HG02678 (cell line): ENCODE results near the gene TBL1XR1.
A peak's percentile ranks its signal among the peaks of the same experiment; 100 is the strongest.

ENCODE experiments used
- ATAC-seq: cut with Tn5 transposase; IDR thresholded peaks from one replicate; pipeline ENCODE4 v1.9.1; 2021; ENCODE audit warnings: mild to moderate bottlenecking, moderate library complexity; ENCODE audit not compliant: unreplicated experiment

Gene TBL1XR1

DNA sequence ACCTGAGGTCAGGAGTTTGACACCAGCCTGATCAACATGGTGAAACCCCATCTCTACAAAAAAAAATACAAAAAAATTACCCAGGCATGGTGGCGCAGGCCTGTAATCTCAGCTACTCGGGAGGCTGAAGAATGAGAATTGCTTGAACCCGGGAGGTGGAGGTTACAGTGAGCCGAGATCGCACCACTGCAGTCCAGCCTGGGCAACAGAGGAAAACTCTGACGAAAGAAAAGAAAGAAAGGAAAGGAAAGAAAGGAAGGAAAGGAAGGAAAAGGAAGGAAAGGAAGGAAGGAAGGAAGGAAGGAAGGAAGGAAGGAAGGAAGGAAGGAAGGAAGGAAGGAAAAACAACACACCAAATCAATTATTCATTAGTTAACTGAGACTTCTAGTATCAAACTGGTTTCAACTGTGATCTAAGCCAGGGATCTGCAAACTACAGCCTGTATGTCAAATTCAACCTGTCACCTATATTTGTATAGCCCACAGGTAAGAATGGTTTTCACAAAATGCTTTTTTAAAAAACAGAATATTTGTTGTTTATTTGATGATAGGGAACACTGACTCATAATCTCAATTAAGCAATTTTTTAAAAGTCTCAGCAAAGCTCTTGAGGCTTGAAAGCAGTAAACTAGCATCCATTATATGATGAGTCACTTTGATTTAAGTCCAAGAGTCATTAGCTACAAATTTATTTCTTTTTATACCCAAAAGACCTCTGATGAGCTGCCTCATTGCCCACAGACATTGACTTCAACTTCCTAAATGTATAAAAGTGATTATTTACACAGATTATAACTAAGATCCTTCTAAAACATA lies 127.6 kb downstream of the TBL1XR1 start:
- no peak for ATAC-seq

DNA sequence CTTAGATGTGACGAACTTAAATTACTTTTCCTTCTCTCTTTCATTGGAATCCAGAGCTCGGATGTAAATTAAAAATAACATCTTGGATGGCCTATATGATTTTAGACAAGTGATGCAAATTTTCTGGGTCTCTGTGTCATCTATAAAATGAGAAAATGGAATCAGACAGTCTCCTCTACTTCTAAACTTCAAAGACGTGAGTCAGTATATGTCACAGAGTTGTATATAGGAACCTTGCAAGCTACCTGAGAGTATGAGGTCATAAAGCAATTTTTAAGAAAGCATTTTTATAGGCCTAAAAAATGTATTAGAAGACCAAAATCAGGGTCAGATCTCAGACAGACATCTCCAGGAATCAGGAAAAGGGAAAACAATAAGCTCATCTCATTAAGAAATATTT lies 128.3 kb downstream of the TBL1XR1 start:
- no peak for ATAC-seq

DNA sequence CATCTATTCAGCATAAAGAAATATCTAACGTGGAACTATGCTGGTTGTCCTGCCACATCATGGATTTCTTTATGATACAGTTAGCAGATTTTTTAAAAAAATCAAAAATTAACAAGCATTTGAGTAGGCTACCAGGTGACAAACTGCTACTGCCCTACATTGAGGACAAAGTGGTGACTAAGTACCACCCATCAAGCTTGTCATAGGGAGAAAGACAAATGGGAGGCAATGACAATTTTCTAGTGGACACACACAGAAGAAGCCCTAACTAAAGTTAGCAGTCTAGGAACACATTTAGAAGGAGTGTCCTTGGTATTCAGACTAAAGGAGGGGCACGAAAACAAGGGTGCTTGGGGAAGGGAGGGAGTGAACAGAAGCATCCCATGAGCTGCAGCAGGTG lies 131.2 kb downstream of the TBL1XR1 start:
- no peak for ATAC-seq

DNA sequence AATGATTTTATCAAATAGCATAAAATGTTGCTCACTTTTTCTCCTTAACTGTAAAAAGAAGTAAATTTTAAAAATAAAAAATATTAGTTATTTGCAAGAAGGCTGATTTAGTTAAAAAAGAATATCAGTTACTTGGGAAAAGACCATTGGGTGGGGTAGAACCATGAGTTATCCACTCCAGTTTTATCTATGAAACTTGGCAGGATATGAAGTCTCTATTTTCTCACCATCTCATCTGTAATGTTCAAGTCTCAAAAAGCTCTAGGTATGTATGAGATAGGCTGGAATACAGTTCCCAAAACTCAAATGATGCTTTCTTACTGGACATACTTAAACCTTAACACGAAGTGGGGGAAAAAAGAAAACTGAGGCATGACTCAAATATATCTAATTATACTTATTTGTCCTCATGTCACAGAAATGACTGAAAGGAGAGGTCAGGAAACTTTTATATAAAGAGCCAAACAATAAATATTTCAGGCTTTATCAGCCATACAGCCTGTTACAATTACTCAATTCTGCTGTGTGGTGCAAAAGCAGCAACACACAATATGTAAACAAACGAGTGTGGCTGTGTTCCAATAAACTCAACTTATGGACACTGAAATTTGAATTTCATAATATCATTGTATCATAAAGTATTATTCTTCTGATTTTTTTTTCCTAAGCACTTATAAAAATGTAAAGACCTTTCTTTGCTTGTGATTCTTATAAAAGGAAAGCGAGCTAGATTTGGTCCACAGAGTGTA lies 131.8 kb downstream of the TBL1XR1 start:
- ATAC-seq = no peak

DNA sequence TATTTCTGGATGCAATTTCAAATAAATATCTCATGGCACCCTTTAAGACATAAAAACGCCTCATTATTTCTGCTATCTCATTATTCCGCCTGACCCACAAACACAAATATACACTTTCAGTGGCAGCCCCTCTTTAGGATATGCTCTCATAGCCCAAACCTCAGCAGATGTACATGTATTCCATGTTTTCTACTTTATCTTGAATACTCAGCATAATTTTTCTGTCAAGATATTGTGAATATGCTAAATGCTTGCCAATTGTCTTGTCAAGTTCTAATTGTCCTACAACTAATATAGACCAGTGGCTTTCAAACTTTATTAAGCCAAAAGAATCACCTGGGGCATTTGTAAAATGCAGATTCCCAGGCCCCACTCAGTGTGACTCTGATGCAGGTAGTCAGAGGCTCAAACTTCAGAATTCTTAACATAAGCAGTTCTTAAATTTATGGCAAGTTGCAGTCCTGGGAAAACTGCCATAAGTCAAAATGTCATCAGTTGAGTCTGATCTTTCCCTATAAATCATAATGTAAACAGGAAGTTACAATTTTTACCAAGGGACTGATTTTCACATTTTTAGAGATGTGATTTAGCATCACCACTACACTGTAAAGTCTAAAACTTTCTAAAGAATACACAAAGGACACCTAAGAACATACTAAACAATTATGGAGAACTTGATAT lies 135.1 kb downstream of the TBL1XR1 start:
- ATAC-seq = no peak

DNA sequence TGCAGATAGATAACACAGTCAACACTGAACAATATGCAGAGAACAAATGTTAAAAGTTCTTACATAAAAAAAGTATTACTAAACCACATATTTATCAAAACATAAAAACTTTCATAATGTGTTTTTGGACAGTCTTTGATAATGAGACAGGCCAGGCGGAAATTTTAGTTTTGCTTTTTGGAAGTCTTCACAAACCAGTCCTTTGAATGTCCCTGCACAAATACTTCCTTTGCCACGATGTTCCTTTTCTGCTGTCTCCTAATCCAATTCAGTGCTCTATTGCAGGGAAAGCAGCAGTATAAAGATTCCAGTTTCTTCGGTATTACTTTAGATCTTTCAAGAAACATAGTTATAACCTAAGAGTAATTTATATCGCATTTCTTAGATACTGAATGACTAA lies 135.9 kb downstream of the TBL1XR1 start:
- no peak for ATAC-seq

DNA sequence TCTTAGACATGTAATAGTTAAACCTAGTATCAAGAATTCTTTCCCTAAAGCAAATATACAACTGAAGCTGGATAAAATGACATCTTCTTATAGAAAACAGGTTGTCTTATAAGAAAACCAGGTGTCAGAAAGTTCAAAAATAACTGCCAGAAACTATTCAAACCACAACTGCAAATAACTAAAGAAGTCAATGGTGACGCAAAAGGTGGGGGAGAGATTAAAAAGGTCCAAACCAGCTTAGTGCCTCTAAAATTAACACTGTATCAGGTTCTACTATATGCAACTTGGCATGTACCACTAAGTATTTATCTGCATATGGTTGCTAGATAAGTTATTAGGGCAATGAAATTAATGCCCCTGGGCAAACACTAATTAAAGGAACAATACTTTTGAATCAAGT lies 136.8 kb downstream of the TBL1XR1 start:
- no peak for ATAC-seq

DNA sequence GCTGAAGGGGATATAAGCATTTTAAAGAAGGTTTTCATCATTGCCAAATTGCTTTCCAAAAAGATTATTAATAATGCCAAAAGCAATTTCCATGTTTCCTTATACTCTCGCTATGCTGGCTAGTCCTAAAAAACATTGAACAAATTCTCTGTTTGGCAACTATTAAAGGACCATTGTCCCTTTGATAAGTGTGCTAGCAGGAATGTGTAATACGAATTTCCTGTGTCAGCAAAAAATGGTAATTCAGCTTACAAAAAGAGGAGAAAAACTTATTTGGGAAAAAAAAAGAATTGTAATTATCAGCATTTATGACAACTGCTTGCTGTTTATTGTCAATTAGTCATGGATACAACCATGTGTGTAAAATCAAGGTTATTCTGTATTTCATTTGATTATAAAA lies 138.6 kb downstream of the TBL1XR1 start:
- ATAC-seq = no peak

DNA sequence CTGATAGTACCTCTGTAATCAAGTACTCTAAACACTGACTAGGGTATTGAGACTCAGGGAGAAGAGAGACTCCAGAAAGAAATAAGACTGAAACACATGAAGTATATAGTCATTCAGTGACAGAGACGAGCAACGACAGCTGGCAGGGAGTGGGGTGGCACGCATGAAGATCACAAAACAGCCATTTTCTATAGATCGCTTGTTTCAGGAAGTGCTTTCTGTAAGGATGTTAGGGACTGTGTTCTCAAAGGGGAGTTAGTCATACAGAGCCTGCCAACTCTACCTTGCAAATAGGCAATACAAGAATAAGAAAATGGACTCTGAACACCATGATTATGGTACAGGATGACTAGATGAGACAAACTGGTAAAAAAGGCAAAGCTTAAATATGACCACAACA lies 139.5 kb downstream of the TBL1XR1 start:
- ATAC-seq = peak; percentile 96

DNA sequence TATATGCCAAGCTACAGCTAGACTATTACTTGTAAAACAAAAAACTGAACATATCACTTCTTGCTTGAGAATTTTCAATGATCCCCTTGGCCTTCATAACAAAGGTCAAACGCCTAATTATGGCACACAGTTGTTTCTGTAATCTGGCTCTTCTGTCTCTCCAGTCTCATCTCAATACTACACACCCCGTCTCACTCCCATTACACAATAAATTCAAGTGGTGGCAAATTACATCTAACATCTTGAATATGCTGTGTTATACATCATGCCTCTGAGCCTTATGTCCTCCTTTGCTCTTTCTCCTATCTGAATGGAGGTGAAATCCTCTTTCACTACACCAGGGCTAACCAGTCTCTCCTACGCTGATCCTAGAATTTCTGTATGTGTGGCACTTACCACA lies 140.4 kb downstream of the TBL1XR1 start:
- no peak for ATAC-seq

DNA sequence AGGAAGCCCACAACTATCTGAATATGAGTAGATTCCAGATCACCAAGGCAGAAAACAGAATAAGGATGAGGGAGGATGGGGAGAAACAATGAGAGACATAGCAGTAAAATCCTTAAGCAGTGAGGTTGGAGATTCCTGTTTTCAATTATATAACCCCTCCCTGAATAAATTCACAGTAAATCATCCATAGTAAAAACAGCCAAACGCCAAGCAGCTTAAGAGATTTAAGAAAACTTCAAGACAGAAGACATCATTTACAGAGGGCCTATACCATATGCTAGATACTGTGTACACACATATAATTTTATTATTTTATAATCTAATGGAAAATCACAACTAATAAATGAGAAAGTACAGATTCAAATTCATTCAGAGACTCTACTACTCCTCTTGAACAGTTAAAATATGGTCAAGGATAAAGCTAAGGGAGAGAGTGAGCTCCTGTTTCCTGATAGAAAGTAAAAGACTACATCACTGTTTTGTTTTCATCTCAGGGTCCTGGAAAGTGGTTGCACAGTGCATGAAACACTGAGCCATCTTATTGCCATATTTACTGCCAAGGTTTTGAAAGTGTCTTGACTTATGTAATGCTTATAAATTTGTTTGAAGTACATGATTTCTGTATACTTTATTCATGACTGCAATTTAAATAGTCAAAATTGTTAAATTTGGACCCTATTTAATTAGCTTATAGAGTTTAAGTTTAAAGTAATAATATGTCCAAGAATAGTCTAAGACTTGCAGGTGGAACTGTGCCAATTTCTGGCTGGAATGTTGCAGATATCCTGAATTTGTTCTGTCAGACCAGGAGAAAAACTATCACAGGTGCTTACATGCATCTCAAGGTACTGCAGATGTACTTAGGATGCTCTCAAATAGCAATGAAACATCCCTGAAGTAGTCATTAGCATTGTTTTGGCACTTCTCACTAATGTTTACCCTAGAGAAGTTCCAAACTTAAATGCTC lies 141.4 kb downstream of the TBL1XR1 start:
- no peak for ATAC-seq

DNA sequence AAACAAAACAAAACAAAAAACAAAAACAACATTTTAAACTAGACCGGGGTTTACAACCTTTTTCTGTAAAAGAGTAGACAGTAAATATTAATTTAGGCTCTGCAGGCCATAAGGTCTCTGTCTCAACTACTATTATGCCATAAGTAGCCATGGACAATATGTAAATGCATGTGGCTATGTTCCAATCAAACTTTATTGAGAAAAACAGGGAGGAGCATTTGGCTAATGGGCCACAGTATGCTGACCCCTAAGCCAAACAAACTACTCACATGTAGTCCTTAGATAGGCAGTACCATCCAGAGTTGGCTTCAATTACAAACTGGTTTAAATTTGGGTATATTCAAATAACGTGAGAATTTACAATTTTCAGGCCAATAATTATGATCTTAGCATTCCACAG lies 144.2 kb downstream of the TBL1XR1 start:
- no peak for ATAC-seq

DNA sequence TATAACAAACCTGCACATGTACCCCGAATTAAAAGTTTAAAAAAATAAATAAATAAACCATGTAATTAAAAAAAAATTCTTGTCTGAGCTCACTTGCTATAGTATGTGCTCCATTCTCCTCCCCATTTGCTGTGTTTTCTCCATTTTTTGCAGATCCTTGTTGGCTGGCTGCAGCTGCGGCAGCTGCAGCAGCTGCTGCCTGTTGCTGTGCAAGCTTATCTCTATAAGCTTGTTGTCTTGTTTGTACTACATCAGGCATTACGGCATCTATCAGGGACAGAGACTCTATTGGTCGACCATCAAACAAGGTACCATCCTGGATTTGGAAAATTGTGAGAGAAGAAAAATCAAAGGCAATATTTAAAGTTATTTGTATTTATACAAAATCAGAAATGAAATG lies 145.9 kb downstream of the TBL1XR1 start:
- no peak for ATAC-seq

DNA sequence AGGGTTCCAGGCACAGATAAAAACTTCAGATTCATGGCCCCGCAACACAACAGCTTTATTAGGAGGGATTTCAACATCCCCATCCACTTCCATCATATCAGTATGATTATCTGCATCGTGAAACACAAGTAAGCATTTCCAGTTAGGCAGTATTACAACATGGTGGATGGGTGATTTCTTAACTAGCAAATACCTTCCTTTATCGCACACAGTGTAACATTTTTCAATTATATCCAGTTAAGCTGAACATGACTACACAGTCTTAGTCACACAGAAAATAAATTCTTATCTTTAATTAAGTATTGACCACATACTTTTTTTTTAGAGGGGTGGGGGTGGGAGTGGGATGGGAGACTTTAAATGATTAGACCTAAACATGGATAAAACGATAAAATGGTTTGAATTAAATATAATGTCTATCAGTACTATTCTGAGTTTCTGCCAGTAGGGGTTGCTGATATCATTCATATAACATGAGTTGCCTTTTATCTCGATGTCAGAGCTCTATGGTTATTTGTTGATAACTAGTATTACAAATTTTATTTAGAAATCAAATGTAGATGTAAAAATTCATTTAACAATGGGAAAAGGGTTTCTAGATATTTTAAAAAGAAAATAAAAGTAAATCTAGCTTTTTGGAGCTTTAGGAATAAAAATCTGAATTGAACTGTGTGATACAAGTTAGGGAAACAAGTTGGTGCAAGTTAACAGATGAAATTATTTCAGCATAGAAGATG lies 146.6 kb downstream of the TBL1XR1 start:
- ATAC-seq = peak; percentile 67

DNA sequence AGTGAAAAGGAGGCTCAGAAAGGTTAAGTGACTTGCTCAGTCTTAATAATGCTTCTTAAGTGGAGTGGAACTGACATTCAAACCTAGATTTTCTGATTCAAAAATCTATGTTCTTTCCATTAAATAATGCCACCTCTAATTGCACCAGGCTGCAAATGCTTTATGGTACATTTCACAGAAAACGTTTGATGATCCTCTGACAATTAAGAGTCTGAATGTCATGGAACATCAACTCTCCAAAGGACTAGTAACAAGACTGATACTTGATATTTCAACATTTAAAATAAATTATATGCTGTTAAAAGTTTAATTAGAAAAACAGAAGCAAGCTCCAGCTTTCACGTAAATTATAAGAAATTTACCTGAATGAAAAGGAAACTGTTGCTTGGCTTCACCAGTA lies 151.5 kb downstream of the TBL1XR1 start:
- ATAC-seq = no peak

DNA sequence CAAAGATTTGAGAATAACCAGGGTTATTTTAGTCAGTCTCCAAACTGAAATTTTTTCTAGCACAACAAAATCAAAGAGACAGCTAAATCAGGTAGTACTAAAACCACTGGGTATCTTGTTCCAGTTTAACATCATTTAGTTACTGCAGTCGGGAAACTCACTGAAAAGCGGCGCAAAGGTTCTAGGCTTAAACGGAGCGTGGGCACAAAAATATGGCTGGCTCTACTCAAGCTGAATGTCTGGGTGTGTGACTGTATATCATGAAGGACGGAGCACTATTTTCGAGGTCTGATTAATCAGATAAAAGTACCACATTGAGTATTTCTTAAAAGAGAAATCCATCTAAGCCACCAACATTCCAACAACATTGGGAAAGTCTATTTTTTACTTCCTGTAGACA lies 152.1 kb downstream of the TBL1XR1 start:
- ATAC-seq = no peak

DNA sequence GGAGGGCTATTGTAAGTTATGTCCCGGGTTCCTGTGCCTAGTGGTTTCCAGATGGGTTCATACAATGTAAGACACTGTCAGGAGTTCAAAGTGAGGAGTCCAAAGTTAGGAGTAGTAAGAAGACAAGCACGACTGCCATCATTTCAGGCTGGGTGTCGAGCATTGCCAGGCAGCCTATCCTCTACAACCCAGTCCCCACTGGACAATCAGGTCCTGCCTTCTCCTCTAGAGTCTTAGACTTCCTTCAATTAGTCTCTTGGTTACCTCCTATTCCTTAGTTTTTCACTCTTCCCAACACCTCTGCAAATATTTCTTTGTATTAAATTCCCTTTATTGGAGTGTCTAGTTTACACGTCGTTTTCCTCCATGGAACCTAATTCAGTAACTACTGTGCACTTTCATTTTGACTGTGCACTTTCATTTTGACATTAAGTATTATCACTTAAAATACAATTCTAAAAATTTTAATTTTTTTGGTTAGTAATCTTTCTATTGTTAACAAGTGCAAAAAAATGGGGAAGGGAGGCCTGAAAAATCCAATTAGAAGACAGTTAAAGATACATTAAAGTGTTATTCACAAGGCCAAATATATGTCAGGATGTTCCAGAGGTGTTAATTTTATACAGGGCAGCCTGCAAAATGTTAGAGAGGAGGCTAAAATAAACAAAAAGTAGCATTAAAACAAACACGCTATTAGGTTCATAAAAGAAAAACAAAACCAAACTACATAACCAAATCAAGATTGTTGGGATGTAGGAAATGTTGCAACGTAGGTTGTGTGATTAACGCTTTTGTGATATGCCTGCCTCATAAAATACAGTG lies 155.3 kb downstream of the TBL1XR1 start:
- no peak for ATAC-seq

DNA sequence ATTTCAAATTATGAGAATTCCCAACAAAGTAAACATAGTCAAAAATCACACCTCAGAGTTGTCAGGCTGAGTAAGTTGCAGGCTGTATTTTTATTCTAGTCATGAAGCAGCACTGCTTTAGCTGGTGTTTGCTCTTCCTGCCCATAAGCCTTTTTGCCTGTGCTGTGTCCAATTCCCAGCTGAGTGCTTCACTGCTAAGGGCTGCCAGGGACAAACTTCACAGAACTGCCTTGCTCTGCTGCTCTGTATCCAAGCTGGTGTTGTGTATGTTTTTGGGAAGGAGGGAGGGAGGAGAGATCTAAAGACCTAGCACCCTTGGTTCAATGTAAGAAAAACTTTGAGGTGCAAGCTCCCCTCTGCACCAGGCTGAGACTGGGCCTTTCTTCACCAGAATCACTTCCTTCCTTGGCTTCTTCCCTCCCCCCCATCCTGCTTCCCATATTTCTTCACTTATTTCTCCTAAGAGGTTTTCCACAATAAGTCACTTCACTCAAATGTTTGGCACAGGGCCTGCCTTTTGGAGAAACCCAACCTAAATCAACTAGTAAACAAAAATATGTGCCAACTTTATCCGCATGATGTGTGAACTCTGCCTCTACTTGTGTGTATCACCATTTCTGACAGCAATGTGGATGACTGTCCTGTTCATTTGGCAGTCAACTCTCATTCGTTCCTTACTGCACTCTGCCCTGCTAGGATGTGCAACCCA lies 156.1 kb downstream of the TBL1XR1 start:
- ATAC-seq = no peak
